HG03571 (cell line): Measurements from ENCODE around the gene NARF.

Experiments used
- ATAC-seq: cut with Tn5 transposase; IDR thresholded peaks from one replicate; pipeline ENCODE4 v1.9.1; 2021; ENCODE audit not compliant: unreplicated experiment

The NARF gene

GRCh38 chr17:82433560-82434215 lies 24.9 kb upstream of the NARF start:
- no peak for ATAC-seq

- ATAC-seq: no peak
These were observed 24.4 kb upstream of the NARF start for GRCh38 chr17:82434216-82434565.

- no peak for ATAC-seq
These were observed 23.4 kb upstream of the NARF start for GRCh38 chr17:82435103-82435502.

- ATAC-seq: no peak
These were observed 22.6 kb upstream of the NARF start for GRCh38 chr17:82435601-82436583.

- no peak for ATAC-seq
These were observed 21.8 kb upstream of the NARF start for GRCh38 chr17:82436601-82437324.

- ATAC-seq: no peak
These were observed 21.2 kb upstream of the NARF start for GRCh38 chr17:82437325-82437668.

GRCh38 chr17:82438401-82439193 lies 19.9 kb upstream of the NARF start:
- ATAC-seq: no peak

- ATAC-seq: no peak
These were observed 19.2 kb upstream of the NARF start for GRCh38 chr17:82439194-82439828.

- no peak for ATAC-seq
These were observed 18.6 kb upstream of the NARF start for GRCh38 chr17:82439829-82440365.

- no peak for ATAC-seq
These were observed 18.0 kb upstream of the NARF start for GRCh38 chr17:82440469-82440981.

GRCh38 chr17:82440991-82441627 lies 17.4 kb upstream of the NARF start:
- ATAC-seq: no peak

GRCh38 chr17:82441691-82442487 lies 16.7 kb upstream of the NARF start:
- ATAC-seq: no peak

- no peak for ATAC-seq
These were observed 15.7 kb upstream of the NARF start for GRCh38 chr17:82442643-82443464.

GRCh38 chr17:82443465-82444283 lies 14.9 kb upstream of the NARF start:
- no peak for ATAC-seq

GRCh38 chr17:82444284-82444893 lies 14.2 kb upstream of the NARF start:
- ATAC-seq: no peak

GRCh38 chr17:82444941-82445521 lies 13.5 kb upstream of the NARF start:
- no peak for ATAC-seq
